Memory B cell (primary cell): Measurements from ENCODE around the gene TWF2.

Experiments used
- ATAC-seq: fragments of 150-1000 bp; cut with Tn5 transposase; 2 replicates; pipeline ENCODE4 v1.10.0; 2021; ENCODE audit warnings: low read depth, mild to moderate bottlenecking, moderate library complexity
- DNase-seq, 2 donors: peaks; one replicate each; pipeline ENCODE4 v3.0.0; 2022; ENCODE audit warnings: low spot score in 2 of 2
- H3K27ac Mint-ChIP-seq: one replicate; pipeline ENCODE4 v1.8.0; 2022; ENCODE audit warnings: mild to moderate bottlenecking, moderate library complexity, mixed read lengths
- H3K27me3 Mint-ChIP-seq: one replicate; pipeline ENCODE4 v1.8.0; 2022; ENCODE audit warnings: mixed read lengths
- H3K36me3 Mint-ChIP-seq: one replicate; pipeline ENCODE4 v1.8.0; 2022; ENCODE audit warnings: mild to moderate bottlenecking, mixed read lengths
- H3K4me1 Mint-ChIP-seq: one replicate; pipeline ENCODE4 v1.8.0; 2022; ENCODE audit warnings: mixed read lengths
- H3K4me3 Mint-ChIP-seq: one replicate; pipeline ENCODE4 v1.8.0; 2022; ENCODE audit warnings: mild to moderate bottlenecking, moderate library complexity, mixed read lengths
- H3K9me3 Mint-ChIP-seq: one replicate; pipeline ENCODE4 v1.8.0; 2022; ENCODE audit warnings: mixed read lengths

Gene TWF2

GRCh38 chr3:52218026-52218425 is 20.9 kb downstream of the TWF2 start:
- H3K4me3 Mint-ChIP-seq: peak overlapping the region; percentile 50
- no peaks in the 10 kb centered on the region for H3K9me3 Mint-ChIP-seq
- H3K27me3 Mint-ChIP-seq: no peaks in the 10 kb centered on the region
- DNase-seq (no peak), ATAC-seq (no peak)
- peaks cover 30% of the 10 kb centered on the region for H3K36me3 Mint-ChIP-seq
- H3K27ac Mint-ChIP-seq: no peak overlapping the region
- peaks cover 39% of the 10 kb centered on the region for H3K4me1 Mint-ChIP-seq

DNA sequence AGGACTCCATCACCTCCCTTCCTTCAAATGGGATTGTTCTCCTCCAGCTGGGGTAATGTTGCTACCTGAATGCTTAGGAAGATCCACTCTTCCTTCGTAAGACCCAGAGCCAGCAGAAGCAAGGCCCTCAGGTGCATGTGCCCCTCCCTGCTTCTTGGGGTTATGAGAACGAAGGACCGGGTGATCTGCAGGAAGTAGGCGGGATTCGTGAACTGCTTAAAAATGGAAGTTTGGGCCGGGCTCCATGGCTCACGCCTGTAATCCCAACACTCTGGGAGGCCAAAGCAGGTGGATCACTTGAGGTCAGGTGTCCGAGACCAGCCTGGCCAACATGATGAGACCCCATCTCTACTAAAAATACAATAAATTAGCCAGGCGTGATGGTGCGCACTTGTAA is 21.6 kb downstream of the TWF2 start:
- Mint-ChIP-seq H3K36me3 (peaks cover 29% of the 10 kb centered on the region), H3K27ac (peak overlapping the region; percentile 59)

GRCh38 chr3:52216585-52217408 is 22.2 kb downstream of the TWF2 start:
- Mint-ChIP-seq H3K27ac (peak overlapping the region; percentile 59), H3K27me3 (no peaks in the 10 kb centered on the region), H3K36me3 (peaks cover 29% of the 10 kb centered on the region), H3K9me3 (no peaks in the 10 kb centered on the region), H3K4me1 (peaks cover 30% of the 10 kb centered on the region), H3K4me3 (no peak overlapping the region)
- DNase-seq (no peak), ATAC-seq (no peak)

More for the DNA sequence above, 21.6 kb downstream of the TWF2 start:
- Mint-ChIP-seq H3K9me3 (no peaks in the 10 kb centered on the region), H3K4me1 (peaks cover 35% of the 10 kb centered on the region), H3K4me3 (no peak overlapping the region), H3K27me3 (no peaks in the 10 kb centered on the region)
- DNase-seq: no peak
- ATAC-seq: no peak

DNA sequence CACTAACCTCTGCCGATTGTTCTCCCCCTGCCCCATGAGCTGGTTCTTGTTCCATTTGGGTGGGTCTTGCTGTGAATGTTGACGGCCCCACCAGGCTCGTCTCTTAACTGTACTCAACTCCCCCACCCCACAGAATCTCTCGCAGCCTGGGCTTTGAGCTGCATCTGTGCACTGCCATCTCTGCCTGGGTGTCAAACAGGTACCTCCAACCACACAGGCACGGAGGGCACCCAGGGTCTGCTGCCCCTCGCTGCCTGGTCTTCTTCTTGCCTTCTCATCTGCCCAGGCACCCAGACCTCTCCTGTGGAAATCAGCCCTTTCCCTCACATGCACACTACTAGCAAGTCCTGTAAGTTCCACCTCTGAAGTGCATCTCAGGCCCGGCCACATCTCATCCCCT is 23.6 kb downstream of the TWF2 start:
- Mint-ChIP-seq H3K27ac (peak overlapping the region; percentile 5), H3K36me3 (peaks cover 32% of the 10 kb centered on the region), H3K4me3 (no peak overlapping the region), H3K4me1 (peaks cover 25% of the 10 kb centered on the region), H3K27me3 (no peaks in the 10 kb centered on the region), H3K9me3 (no peaks in the 10 kb centered on the region)
- ATAC-seq (no peak), DNase-seq (no peak)

GRCh38 chr3:52213901-52214300 is 25.1 kb downstream of the TWF2 start:
- H3K4me1 Mint-ChIP-seq: peaks cover 19% of the 10 kb centered on the region
- H3K4me3 Mint-ChIP-seq: no peak overlapping the region

DNA sequence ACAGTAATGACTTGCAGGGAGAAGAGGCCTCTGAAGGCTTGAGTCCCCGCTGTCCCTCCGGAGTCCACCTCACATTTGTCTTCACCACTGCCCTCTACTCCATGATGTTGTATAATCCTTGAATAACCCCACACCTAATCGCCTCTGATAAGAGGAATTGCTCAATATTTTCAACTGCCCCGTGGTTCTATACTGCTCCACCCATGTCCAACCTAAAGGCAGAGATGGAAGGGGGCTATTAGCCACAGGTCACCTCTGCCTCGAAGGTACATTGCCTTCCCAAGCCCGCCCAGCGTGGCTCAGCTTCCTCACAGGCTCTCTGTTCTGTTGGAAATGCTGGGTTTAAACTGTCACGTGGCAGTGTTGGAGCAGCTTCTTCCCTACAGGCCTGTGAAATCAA is 26.0 kb downstream of the TWF2 start:
- ATAC-seq (no peak), DNase-seq (no peak)
- Mint-ChIP-seq H3K4me3 (no peak overlapping the region), H3K36me3 (peaks cover 39% of the 10 kb centered on the region), H3K9me3 (no peaks in the 10 kb centered on the region), H3K4me1 (peaks cover 13% of the 10 kb centered on the region), H3K27ac (no peak overlapping the region), H3K27me3 (no peaks in the 10 kb centered on the region)

More at GRCh38 chr3:52213901-52214300, 25.1 kb downstream of the TWF2 start:
- Mint-ChIP-seq H3K36me3 (peaks cover 36% of the 10 kb centered on the region), H3K27ac (peak overlapping the region; percentile 48), H3K27me3 (no peaks in the 10 kb centered on the region), H3K9me3 (no peaks in the 10 kb centered on the region)
- ATAC-seq: no peak
- DNase-seq: no peak

- no peak for ATAC-seq
- DNase-seq: no peak
- Mint-ChIP-seq H3K36me3 (peaks cover 44% of the 10 kb centered on the region), H3K4me3 (no peak overlapping the region), H3K4me1 (peaks cover 2% of the 10 kb centered on the region), H3K27me3 (no peaks in the 10 kb centered on the region), H3K27ac (no peak overlapping the region), H3K9me3 (no peaks in the 10 kb centered on the region)
Observed at GRCh38 chr3:52211268-52211891, 27.6 kb downstream of the TWF2 start.

GRCh38 chr3:52210550-52211046 is 28.4 kb downstream of the TWF2 start:
- Mint-ChIP-seq H3K9me3 (no peaks in the 10 kb centered on the region), H3K27me3 (no peaks in the 10 kb centered on the region), H3K4me3 (no peak overlapping the region), H3K36me3 (peaks cover 46% of the 10 kb centered on the region), H3K27ac (peak overlapping the region; percentile 62), H3K4me1 (peaks cover 2% of the 10 kb centered on the region)
- DNase-seq: no peak
- no peak for ATAC-seq

- H3K4me1 Mint-ChIP-seq: no peaks in the 10 kb centered on the region
- ATAC-seq (no peak), DNase-seq (no peak)
- peak overlapping the region; percentile 62 for H3K27ac Mint-ChIP-seq
- H3K9me3 Mint-ChIP-seq: no peaks in the 10 kb centered on the region
- no peaks in the 10 kb centered on the region for H3K27me3 Mint-ChIP-seq
- no peak overlapping the region for H3K4me3 Mint-ChIP-seq
- H3K36me3 Mint-ChIP-seq: peaks cover 45% of the 10 kb centered on the region
Observed at GRCh38 chr3:52210037-52210436, 28.9 kb downstream of the TWF2 start.

DNA sequence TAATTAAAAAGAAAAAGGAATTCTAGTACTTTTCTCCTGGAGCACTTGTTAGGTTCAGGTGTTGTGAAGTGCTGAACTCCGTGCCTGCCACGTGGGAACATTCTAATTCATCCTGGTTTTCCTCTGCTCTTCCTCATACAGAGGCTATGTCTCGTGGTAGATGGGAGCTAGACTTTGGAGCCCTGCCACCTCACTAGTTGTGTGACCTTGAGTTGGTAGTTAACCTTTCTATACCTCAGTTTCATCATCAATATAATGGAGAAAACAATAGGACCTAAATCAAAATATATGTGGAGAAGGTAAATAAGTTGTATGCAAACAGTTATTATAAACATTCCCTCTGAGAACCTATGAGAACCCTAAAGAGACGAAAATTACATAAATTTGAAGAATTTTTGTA is 30.4 kb downstream of the TWF2 start:
- Mint-ChIP-seq H3K4me1 (no peaks in the 10 kb centered on the region), H3K9me3 (no peaks in the 10 kb centered on the region), H3K27ac (no peak overlapping the region), H3K27me3 (no peaks in the 10 kb centered on the region), H3K4me3 (no peak overlapping the region), H3K36me3 (peaks cover 46% of the 10 kb centered on the region)
- DNase-seq (no peak), ATAC-seq (no peak)

DNA sequence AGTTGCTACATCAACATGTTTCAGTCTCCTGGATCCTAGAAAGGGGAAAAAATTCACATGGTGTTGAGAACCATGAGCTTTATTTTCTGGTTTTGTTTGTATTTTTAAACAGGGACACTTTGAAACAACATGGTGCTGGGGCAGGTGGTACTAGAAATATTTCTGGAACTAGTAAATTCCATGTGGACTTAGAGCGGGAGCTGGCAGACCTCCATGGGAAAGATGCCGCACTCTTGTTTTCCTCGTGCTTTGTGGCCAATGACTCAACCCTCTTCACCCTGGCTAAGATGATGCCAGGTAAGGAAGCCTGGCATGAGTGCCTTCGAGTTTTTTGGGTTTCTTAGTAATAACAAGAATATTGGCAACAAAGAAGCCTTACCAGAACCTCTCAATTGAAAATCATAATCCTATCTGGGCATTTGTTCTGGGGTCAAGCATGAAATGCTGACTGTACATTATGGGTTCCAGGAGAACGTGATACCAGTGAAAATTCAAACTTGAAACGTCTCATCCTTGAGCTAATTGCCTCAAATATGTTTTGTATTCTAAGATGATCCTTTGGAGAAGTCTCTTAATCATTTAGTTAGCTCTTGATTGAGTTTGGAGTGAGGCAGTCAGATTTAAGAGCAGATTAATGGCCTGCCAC is 33.1 kb downstream of the TWF2 start:
- Mint-ChIP-seq H3K27ac (peak overlapping the region; percentile 14), H3K9me3 (no peaks in the 10 kb centered on the region), H3K36me3 (peaks cover 37% of the 10 kb centered on the region), H3K4me3 (no peak overlapping the region), H3K27me3 (no peaks in the 10 kb centered on the region), H3K4me1 (peaks cover 7% of the 10 kb centered on the region)
- ATAC-seq: no peak
- DNase-seq: no peak

- peaks cover 9% of the 10 kb centered on the region for H3K4me1 Mint-ChIP-seq
- no peaks in the 10 kb centered on the region for H3K9me3 Mint-ChIP-seq
- no peak overlapping the region for H3K4me3 Mint-ChIP-seq
- ATAC-seq: no peak
- H3K36me3 Mint-ChIP-seq: peaks cover 36% of the 10 kb centered on the region
- H3K27me3 Mint-ChIP-seq: no peaks in the 10 kb centered on the region
- no peak for DNase-seq
- H3K27ac Mint-ChIP-seq: no peak overlapping the region
Observed at GRCh38 chr3:52204337-52205073, 34.5 kb downstream of the TWF2 start.

- Mint-ChIP-seq H3K4me1 (peaks cover 15% of the 10 kb centered on the region), H3K4me3 (no peak overlapping the region), H3K36me3 (peaks cover 34% of the 10 kb centered on the region), H3K27me3 (no peaks in the 10 kb centered on the region), H3K27ac (no peak overlapping the region), H3K9me3 (no peaks in the 10 kb centered on the region)
- DNase-seq: no peak
- no peak for ATAC-seq
Observed at GRCh38 chr3:52203701-52204100, 35.3 kb downstream of the TWF2 start.
